Astrocyte of the spinal cord (primary cell): ENCODE measurements around the gene CD82.

Experiments used
- DNase-seq: peaks from one replicate; pipeline ENCODE4 v3.0.0; 2011; ENCODE audit warnings: low read depth, low spot score
- H3K4me3 ChIP-seq: 2 replicates; pipeline ENCODE4 v1.5.1; 2011; ENCODE audit warnings: low read depth, mild to moderate bottlenecking, low read length, moderate library complexity
- CTCF ChIP-seq: IDR thresholded peaks from 2 replicates; pipeline ENCODE4 v1.5.1; 2012; ENCODE audit warnings: low read depth, mild to moderate bottlenecking, low read length, inconsistent platforms
- in situ Hi-C: cut with HindIII; loops from 2 replicates; pipeline ENCODE4 v1.10.0; 2017; ENCODE audit warnings: low sequenced_read_pairs

Gene CD82

GRCh38 chr11:44565953-44566949 is 788 bp downstream of the CD82 start:
- in situ Hi-C loops, result no loop called here
- DNase-seq, result no peak
- peak overlapping the region; percentile 66 for H3K4me3 ChIP-seq
- no peak for TF ChIP-seq CTCF

- H3K4me3 ChIP-seq, result peak overlapping the region; percentile 66
- DNase-seq, result no peak
- in situ Hi-C loops, result no loop called here
- TF ChIP-seq CTCF, result peak; percentile 30
These were observed 1.8 kb downstream of the CD82 start for GRCh38 chr11:44566952-44567875.

- in situ Hi-C loops, result no loop called here
- no peak overlapping the region for H3K4me3 ChIP-seq
- no peak for DNase-seq
- TF ChIP-seq CTCF, result no peak
These were observed 2.4 kb downstream of the CD82 start for GRCh38 chr11:44567876-44568256.

- H3K4me3 ChIP-seq, result no peak overlapping the region
- TF ChIP-seq CTCF, result no peak
- in situ Hi-C loops, result no loop called here
These were observed 2.8 kb downstream of the CD82 start for GRCh38 chr11:44568331-44568657.

GRCh38 chr11:44568658-44569473 is 3.4 kb downstream of the CD82 start:
- peak overlapping the region; percentile 3 for H3K4me3 ChIP-seq
- in situ Hi-C loops, result no loop called here
- TF ChIP-seq CTCF, result no peak
- DNase-seq, result peak; percentile 96

More at GRCh38 chr11:44568331-44568657, 2.8 kb downstream of the CD82 start:
- DNase-seq, result no peak
